ENCODE measurements around the gene PCBP3.

The PCBP3 gene

DNA sequence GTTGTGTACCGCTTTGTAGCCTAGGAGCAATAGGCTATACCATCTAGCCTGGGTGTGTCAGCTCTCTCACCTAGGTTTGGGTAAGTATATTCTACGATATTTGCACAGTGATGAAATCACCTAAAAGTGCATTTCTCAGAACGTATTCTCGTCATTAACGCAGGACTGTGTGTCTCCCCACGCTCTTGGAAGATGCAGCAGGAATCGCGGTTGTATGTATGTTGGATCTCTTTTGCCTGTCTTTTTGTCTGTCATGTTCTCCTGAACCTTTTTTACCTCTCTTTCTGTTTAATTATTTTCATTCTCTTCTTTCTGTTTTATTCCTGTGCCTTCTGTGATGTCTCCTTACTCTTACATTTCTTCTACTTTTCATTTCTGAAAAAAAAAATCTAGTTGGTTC lies 197.5 kb downstream of the PCBP3 start:
- TF ChIP-seq, protein P1, sequence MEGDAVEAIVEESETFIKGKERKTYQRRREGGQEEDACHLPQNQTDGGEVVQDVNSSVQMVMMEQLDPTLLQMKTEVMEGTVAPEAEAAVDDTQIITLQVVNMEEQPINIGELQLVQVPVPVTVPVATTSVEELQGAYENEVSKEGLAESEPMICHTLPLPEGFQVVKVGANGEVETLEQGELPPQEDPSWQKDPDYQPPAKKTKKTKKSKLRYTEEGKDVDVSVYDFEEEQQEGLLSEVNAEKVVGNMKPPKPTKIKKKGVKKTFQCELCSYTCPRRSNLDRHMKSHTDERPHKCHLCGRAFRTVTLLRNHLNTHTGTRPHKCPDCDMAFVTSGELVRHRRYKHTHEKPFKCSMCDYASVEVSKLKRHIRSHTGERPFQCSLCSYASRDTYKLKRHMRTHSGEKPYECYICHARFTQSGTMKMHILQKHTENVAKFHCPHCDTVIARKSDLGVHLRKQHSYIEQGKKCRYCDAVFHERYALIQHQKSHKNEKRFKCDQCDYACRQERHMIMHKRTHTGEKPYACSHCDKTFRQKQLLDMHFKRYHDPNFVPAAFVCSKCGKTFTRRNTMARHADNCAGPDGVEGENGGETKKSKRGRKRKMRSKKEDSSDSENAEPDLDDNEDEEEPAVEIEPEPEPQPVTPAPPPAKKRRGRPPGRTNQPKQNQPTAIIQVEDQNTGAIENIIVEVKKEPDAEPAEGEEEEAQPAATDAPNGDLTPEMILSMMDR (conservative IDR thresholded peaks at IDR 0.05; ENCODE audit: low read depth, low read length) = no peak
- DNase-seq (ENCODE audit: low read depth) = no peak
- H3K4me3 ChIP-seq (ENCODE audit: low read length) = no peak overlapping the region

DNA sequence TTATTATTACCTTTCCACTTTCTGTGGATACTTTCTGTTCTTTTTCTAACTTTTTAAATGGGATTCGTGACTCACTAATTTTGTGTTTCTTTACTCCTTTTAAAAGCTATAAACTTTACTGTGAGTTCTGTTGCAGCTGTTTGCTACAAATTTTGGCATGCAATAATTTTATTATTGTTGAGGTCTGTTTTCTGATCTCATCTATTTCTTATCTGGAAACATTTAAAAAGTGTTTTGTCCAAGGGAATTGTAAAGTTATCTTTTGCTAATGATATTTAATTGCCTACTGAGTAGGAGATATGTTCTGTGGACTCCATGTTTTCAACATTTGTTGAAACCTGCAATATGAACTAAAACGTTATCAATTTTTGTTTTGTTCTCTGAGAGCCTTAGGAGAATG lies 199.9 kb downstream of the PCBP3 start:
- no peak overlapping the region for H3K4me3 ChIP-seq (ENCODE audit: low read length)
- DNase-seq (ENCODE audit: low read depth) = no peak
- TF ChIP-seq, protein P1 (conservative IDR thresholded peaks at IDR 0.05; ENCODE audit: low read depth, low read length) = no peak

DNA sequence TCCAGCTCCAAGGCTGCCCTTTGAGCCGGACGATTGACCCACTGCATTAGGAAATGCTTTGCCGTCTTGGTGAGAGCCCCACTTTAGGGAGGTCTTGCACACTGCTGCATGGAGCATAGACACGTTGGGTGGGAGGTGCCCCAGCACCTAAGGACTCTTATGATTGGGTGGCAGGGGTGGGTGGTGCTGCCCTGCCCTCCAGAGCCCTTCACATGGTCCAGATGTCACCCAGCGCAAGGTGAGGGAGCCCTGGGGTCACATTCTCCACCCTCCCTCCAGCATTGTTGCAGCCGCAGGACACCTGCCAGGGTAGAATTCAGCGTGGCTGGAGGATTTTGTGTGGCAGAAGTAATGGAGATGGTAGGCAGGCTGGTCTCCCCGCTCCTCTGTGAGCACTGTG lies 200.7 kb downstream of the PCBP3 start:
- DNase-seq (ENCODE audit: low read depth) = no peak
- H3K4me3 ChIP-seq (ENCODE audit: low read length) = no peak overlapping the region
- TF ChIP-seq, protein P1 (conservative IDR thresholded peaks at IDR 0.05; ENCODE audit: low read depth, low read length) = no peak

- DNase-seq (ENCODE audit: low read depth) = no peak
- TF ChIP-seq, protein P1 (conservative IDR thresholded peaks at IDR 0.05; ENCODE audit: low read depth, low read length) = no peak
- no peak overlapping the region for H3K4me3 ChIP-seq (ENCODE audit: low read length)
These were observed 201.7 kb downstream of the PCBP3 start for GRCh38 chr21:45845063-45845769.

DNA sequence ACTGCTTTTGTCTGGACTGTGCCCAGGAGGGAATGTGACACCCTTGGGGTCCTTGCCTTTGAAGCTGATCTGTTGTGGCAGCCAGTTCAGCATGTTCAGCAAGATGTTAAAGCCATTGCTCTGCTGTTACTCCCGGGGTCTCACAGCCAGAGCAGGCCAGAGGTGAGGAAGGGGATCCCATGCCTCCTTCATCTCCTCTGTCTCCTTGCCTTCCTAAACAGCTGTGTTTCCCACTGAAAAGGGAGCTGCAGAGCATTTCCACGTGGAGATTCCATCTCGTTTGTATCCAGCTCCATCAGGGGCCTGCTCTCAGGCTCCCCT lies 202.2 kb downstream of the PCBP3 start:
- TF ChIP-seq, protein P1 (conservative IDR thresholded peaks at IDR 0.05; ENCODE audit: low read depth, low read length) = no peak
- H3K4me3 ChIP-seq (ENCODE audit: low read length) = no peak overlapping the region
- no peak for DNase-seq (ENCODE audit: low read depth)

DNA sequence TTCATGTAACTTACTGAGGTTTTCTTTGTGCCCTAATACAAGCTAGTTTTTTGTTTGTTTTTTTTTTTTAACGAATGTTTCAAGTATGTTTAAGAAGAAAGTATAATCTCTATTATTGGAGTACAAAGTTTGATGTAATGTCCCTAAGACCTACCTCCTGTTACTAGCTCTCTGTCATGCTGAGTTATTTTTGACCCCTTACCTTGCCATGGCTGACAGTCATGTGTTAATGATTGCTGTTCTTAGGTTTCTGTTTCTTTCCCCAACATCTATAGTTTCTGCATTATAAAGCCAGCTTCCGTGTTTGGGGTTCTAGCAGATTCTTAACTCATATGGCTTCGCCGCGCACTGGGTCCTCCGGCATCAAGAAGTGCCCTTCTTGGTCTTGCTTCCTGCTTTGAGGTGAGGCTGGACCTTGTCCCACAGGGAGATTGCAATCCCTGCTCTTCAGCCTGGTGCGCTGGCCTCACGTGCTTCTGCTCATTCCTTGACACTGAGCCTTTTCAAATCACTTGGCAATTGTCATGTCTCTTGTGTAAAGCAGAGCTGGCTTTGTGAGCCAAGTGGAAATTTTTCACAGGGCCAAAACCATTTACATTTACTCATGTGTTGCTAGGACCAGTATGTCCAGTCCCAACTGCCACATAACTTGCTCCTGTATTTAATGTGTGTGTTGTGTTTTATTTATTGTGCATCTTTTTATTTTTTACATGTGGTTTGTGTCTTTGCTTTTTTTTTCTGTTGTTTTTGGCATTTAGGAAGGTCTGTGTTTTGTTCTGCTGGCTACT lies 203.0 kb downstream of the PCBP3 start:
- no peak for DNase-seq (ENCODE audit: low read depth)
- TF ChIP-seq, protein P1 (conservative IDR thresholded peaks at IDR 0.05; ENCODE audit: low read depth, low read length) = no peak
- no peak overlapping the region for H3K4me3 ChIP-seq (ENCODE audit: low read length)

DNA sequence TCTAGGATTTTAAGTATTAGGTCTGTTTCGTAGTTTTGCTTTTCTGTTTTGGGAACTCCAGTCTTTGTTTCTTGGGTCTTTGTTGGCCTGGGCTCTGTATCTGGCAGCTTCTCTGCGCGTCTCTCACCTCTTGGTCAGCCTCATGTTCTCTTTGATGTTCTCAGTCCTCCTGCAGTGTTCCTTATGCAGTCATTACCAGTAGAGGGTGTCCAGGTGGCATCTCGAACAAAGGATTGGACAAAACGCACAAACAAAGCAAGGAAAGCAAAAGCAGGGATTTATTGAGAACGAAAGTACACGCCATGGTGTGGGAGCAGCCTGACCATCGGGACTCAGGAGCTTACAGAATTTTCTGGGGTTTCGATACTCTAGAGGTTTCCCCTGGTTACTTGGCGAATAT lies 204.3 kb downstream of the PCBP3 start:
- TF ChIP-seq, protein P1 (conservative IDR thresholded peaks at IDR 0.05; ENCODE audit: low read depth, low read length) = peak; percentile 11
- DNase-seq (ENCODE audit: low read depth) = no peak
- no peak overlapping the region for H3K4me3 ChIP-seq (ENCODE audit: low read length)

Data from retinal pigment epithelial cell (primary cell).